Mucosa of descending colon (tissue), 3 donors: Measurements from ENCODE around the gene E4F1. TPM values are rescaled to one million over a fixed set of nuclear protein-coding genes. Genes with fewer than 3 reads are reported as not detected.

Experiments used
- ATAC-seq: fragments of 200-7000 bp; cut with Tn5 transposase; one replicate; pipeline ENCODE4 v1.9.1; 2020; ENCODE audit warnings: mild to moderate bottlenecking, moderate library complexity
- DNase-seq, 3 donors: peaks; one replicate each; pipeline ENCODE4 v3.0.0-alpha.2; 2020
- H3K36me3 ChIP-seq: fragments of 200-600 bp; one replicate; pipeline ENCODE4 v1.8.0; 2021; ENCODE audit warnings: low read depth, mild to moderate bottlenecking
- H3K4me1 ChIP-seq: fragments of 200-600 bp; one replicate; pipeline ENCODE4 v1.8.0; 2021; ENCODE audit warnings: low read depth, mild to moderate bottlenecking
- H3K4me3 ChIP-seq: fragments of 200-600 bp; one replicate; pipeline ENCODE4 v1.8.0; 2021; ENCODE audit warnings: mild to moderate bottlenecking
- H3K9me3 ChIP-seq: fragments of 200-600 bp; one replicate; pipeline ENCODE4 v1.8.0; 2021; ENCODE audit warnings: mild to moderate bottlenecking
- CTCF ChIP-seq: fragments of 200-600 bp; IDR thresholded peaks from one replicate; pipeline ENCODE4 v1.8.0; 2022; ENCODE audit warnings: antibody characterized with exemption, mild to moderate bottlenecking
- intact Hi-C, 2 donors: fragments of 100-400 bp; cut with DNase I in 1 of 2; cut with micrococcal nuclease in 1 of 2; formaldehyde crosslinking; loops; one replicate each; pipeline versions ENCODE4 v1.11.0 to v1.11.1; 2022; cut with DNase I, micrococcal nuclease
- total RNA-seq, 3 donors: library from RNA; stranded (reverse); fragmentation: NEBNext Ultra II Directional in 2 of 3; extraction: Animal tissue kit (Norgen Biotek cat#: 25700) in 2 of 3; gene quantifications; one replicate each; pipeline versions ENCODE4 v1.2.1 to v1.2.4, GENCODE V29; 2021 to 2023
- donor health status: DM: no; HTN: no; CAD: no; lungs with moderate emphysema.
- donor health status: DM: no; HTN: no; CAD: no.
- donor health status: DM: no; HTN: yes; CAD: no.

The E4F1 gene
- total RNA-seq, 3 donors from 2014 or later: 23.5 to 28.3 (median 24.2) TPM

- no peaks in the 10 kb centered on the region for H3K9me3 ChIP-seq
- DNase-seq: no peak
- TF ChIP-seq CTCF: no peak
- H3K36me3 ChIP-seq: no peaks in the 10 kb centered on the region
- H3K4me1 ChIP-seq: no peaks in the 10 kb centered on the region
- intact Hi-C loops: no loop called here
- ATAC-seq: no peak
- no peak overlapping the region for H3K4me3 ChIP-seq
These were observed 57.1 kb downstream of the E4F1 start for GRCh38 chr16:2280461-2280860.

- Histone ChIP-seq H3K36me3 (no peaks in the 10 kb centered on the region), H3K4me3 (no peak overlapping the region), H3K9me3 (no peaks in the 10 kb centered on the region), H3K4me1 (no peaks in the 10 kb centered on the region)
- intact Hi-C loops: no loop called here
- ATAC-seq: no peak
- no peak for DNase-seq
- TF ChIP-seq CTCF: no peak
These were observed 57.7 kb downstream of the E4F1 start for GRCh38 chr16:2280981-2281542.

- H3K4me1 ChIP-seq: no peaks in the 10 kb centered on the region
- intact Hi-C loops: no loop called here
- no peak overlapping the region for H3K4me3 ChIP-seq
- ATAC-seq (no peak), DNase-seq (no peak)
- TF ChIP-seq CTCF: no peak
- H3K9me3 ChIP-seq: no peaks in the 10 kb centered on the region
- no peaks in the 10 kb centered on the region for H3K36me3 ChIP-seq
These were observed 58.9 kb downstream of the E4F1 start for GRCh38 chr16:2282262-2282661.

- H3K36me3 ChIP-seq: no peaks in the 10 kb centered on the region
- ATAC-seq: no peak
- no peak overlapping the region for H3K4me3 ChIP-seq
- no peaks in the 10 kb centered on the region for H3K9me3 ChIP-seq
- no peak for TF ChIP-seq CTCF
- intact Hi-C loops: no loop called here
- no peaks in the 10 kb centered on the region for H3K4me1 ChIP-seq
- DNase-seq: no peak
These were observed 59.6 kb downstream of the E4F1 start for GRCh38 chr16:2282866-2283555.

GRCh38 chr16:2284001-2284770 is 60.8 kb downstream of the E4F1 start:
- Histone ChIP-seq H3K4me3 (no peak overlapping the region), H3K36me3 (no peaks in the 10 kb centered on the region), H3K4me1 (no peaks in the 10 kb centered on the region), H3K9me3 (no peaks in the 10 kb centered on the region)
- intact Hi-C loops: no loop called here
- no peak for TF ChIP-seq CTCF
- DNase-seq: no peak
- ATAC-seq: no peak
